Right lung (tissue), 10 donors: ENCODE data around the gene NUTF2. TPM values are rescaled to one million over a fixed set of nuclear protein-coding genes. Genes with fewer than 3 reads are reported as not detected.

Source experiments
- DNase-seq, 2 donors: peaks; one replicate each; pipeline ENCODE4 v3.0.0-alpha.2; 2013
- long read RNA-seq, 8 donors: transcript quantifications; one replicate each; lab custom pipeline, GENCODE V29; 2026
- polyA plus RNA-seq, 5 donors: library from polyadenylated mRNA; unstranded; fragments of 120-200 nt; gene quantifications; one replicate each; pipeline versions ENCODE4 v1.2.1 to v1.2.3, GENCODE V29; 2013; ENCODE audit warnings: inconsistent platforms in 1 of 5, low replicate concordance in 1 of 5; ENCODE audit not compliant: insufficient read length in 5 of 5, insufficient read depth in 1 of 5

The NUTF2 gene
- 100 to 1,000 TPM; 106 to 132 (median 111) TPM for polyA plus RNA-seq
- long read RNA-seq, donor 1, transcript NUTF2-206 (5 exons, 1,119 nt) = minor isoform, 6 of 306 reads
- long read RNA-seq, donor 1, transcript NUTF2-201 (5 exons, 2,321 nt) = minor isoform, 83 of 306 reads
- long read RNA-seq, donor 1, transcript NUTF2-204 (3 exons, 593 nt) = minor isoform, 17 of 306 reads
- long read RNA-seq, donor 1, transcript NUTF2-208 (1 exons, 2,608 nt) = major isoform, 177 of 306 reads
- long read RNA-seq, donor 1, partial matches to known transcripts = 15 of 306 reads
- long read RNA-seq, donor 1, other reads (novel, unspliced or antisense) = 0 of 306 reads
- long read RNA-seq, donor 2, transcript NUTF2-204 (3 exons, 593 nt) = minor isoform, 9 of 173 reads
- long read RNA-seq, donor 2, transcript NUTF2-206 (5 exons, 1,119 nt) = minor isoform, 7 of 173 reads
- long read RNA-seq, donor 2, transcript NUTF2-201 (5 exons, 2,321 nt) = minor isoform, 41 of 173 reads
- long read RNA-seq, donor 2, transcript NUTF2-208 (1 exons, 2,608 nt) = major isoform, 108 of 173 reads
- long read RNA-seq, donor 2, partial matches to known transcripts = 7 of 173 reads
- long read RNA-seq, donor 2, other reads (novel, unspliced or antisense) = 0 of 173 reads
- long read RNA-seq, donor 3, transcript NUTF2-201 (5 exons, 2,321 nt) = minor isoform, 43 of 267 reads
- long read RNA-seq, donor 3, transcript NUTF2-208 (1 exons, 2,608 nt) = major isoform, 182 of 267 reads
- long read RNA-seq, donor 3, transcript NUTF2-204 (3 exons, 593 nt) = minor isoform, 15 of 267 reads
- long read RNA-seq, donor 3, partial matches to known transcripts = 19 of 267 reads
- long read RNA-seq, donor 3, other reads (novel, unspliced or antisense) = 0 of 267 reads
- long read RNA-seq, donor 4, transcript NUTF2-201 (5 exons, 2,321 nt) = minor isoform, 34 of 165 reads
- long read RNA-seq, donor 4, transcript NUTF2-208 (1 exons, 2,608 nt) = major isoform, 116 of 165 reads
- long read RNA-seq, donor 4, transcript NUTF2-204 (3 exons, 593 nt) = minor isoform, 11 of 165 reads
- long read RNA-seq, donor 4, partial matches to known transcripts = 0 of 165 reads
- long read RNA-seq, donor 4, other reads (novel, unspliced or antisense) = 0 of 165 reads
- long read RNA-seq, donor 5, transcript NUTF2-207 (3 exons, 400 nt) = minor isoform, 8 of 306 reads
- long read RNA-seq, donor 5, transcript NUTF2-204 (3 exons, 593 nt) = minor isoform, 21 of 306 reads
- long read RNA-seq, donor 5, transcript NUTF2-201 (5 exons, 2,321 nt) = minor isoform, 80 of 306 reads
- long read RNA-seq, donor 5, transcript NUTF2-208 (1 exons, 2,608 nt) = major isoform, 171 of 306 reads
- long read RNA-seq, donor 5, partial matches to known transcripts = 17 of 306 reads
- long read RNA-seq, donor 5, other reads (novel, unspliced or antisense) = 0 of 306 reads
- long read RNA-seq, donor 6, transcript NUTF2-208 (1 exons, 2,608 nt) = major isoform, 195 of 315 reads
- long read RNA-seq, donor 6, transcript NUTF2-204 (3 exons, 593 nt) = minor isoform, 7 of 315 reads
- long read RNA-seq, donor 6, transcript NUTF2-206 (5 exons, 1,119 nt) = minor isoform, 9 of 315 reads
- long read RNA-seq, donor 6, transcript NUTF2-201 (5 exons, 2,321 nt) = minor isoform, 89 of 315 reads
- long read RNA-seq, donor 6, partial matches to known transcripts = 10 of 315 reads
- long read RNA-seq, donor 6, other reads (novel, unspliced or antisense) = 0 of 315 reads
- long read RNA-seq, donor 7, transcript NUTF2-201 (5 exons, 2,321 nt) = minor isoform, 67 of 244 reads
- long read RNA-seq, donor 7, transcript NUTF2-206 (5 exons, 1,119 nt) = minor isoform, 5 of 244 reads
- long read RNA-seq, donor 7, transcript NUTF2-208 (1 exons, 2,608 nt) = major isoform, 160 of 244 reads
- long read RNA-seq, donor 7, partial matches to known transcripts = 5 of 244 reads
- long read RNA-seq, donor 7, other reads (novel, unspliced or antisense) = 0 of 244 reads
- long read RNA-seq, donor 8, transcript NUTF2-201 (5 exons, 2,321 nt) = minor isoform, 19 of 113 reads
- long read RNA-seq, donor 8, transcript NUTF2-208 (1 exons, 2,608 nt) = major isoform, 83 of 113 reads
- long read RNA-seq, donor 8, transcript NUTF2-204 (3 exons, 593 nt) = minor isoform, 5 of 113 reads
- long read RNA-seq, donor 8, partial matches to known transcripts = 0 of 113 reads
- long read RNA-seq, donor 8, other reads (novel, unspliced or antisense) = 0 of 113 reads

- DNase-seq = peak; percentile 97 to 98
These were observed at the start of gene NUTF2 for GRCh38 chr16:67846320-67847063. NUTF2 (plus strand) TSS chr16:67846933; CDS start chr16:67865131, 18,198 bp downstream.

GRCh38 chr16:67800338-67800926 is 46.3 kb upstream of the NUTF2 start:
- no peak for DNase-seq

- no peak for DNase-seq
These were observed 45.5 kb upstream of the NUTF2 start for GRCh38 chr16:67801241-67801640.

GRCh38 chr16:67801883-67802282 is 44.9 kb upstream of the NUTF2 start:
- DNase-seq = no peak

- DNase-seq = no peak
These were observed 42.8 kb upstream of the NUTF2 start for GRCh38 chr16:67803894-67804293.

GRCh38 chr16:67804853-67805542 is 41.7 kb upstream of the NUTF2 start:
- no peak for DNase-seq

- DNase-seq = no peak
These were observed 40.9 kb upstream of the NUTF2 start for GRCh38 chr16:67805718-67806427.

GRCh38 chr16:67806428-67807147 is 40.1 kb upstream of the NUTF2 start, which contains the start of the genes RANBP10 and TSNAXIP1:
RANBP10 (minus strand) TSS chr16:67806560; CDS start chr16:67806536, 24 bp downstream.
TSNAXIP1 (plus strand) TSS chr16:67806889; CDS start chr16:67807150, 261 bp downstream.
- DNase-seq = peak; percentile 98

GRCh38 chr16:67807148-67807682 is 39.5 kb upstream of the NUTF2 start:
- no peak for DNase-seq

GRCh38 chr16:67811899-67812298 is 34.8 kb upstream of the NUTF2 start:
- no peak for DNase-seq

- no peak for DNase-seq
These were observed 32.2 kb upstream of the NUTF2 start for GRCh38 chr16:67814567-67814966.

GRCh38 chr16:67820608-67821259 is 26.0 kb upstream of the NUTF2 start:
- DNase-seq = no peak

GRCh38 chr16:67822511-67822910 is 24.2 kb upstream of the NUTF2 start:
- no peak for DNase-seq

GRCh38 chr16:67825119-67825518 is 21.6 kb upstream of the NUTF2 start:
- DNase-seq = no peak

- DNase-seq = no peak
These were observed 20.8 kb upstream of the NUTF2 start for GRCh38 chr16:67825906-67826305.
